Measurements from ENCODE around the gene CACNG5.

- TF ChIP-seq CTCF (IDR thresholded peaks at IDR 0.05) (no peak), POLR2A (IDR thresholded peaks at IDR 0.05) (no peak)
Observed at GRCh38 chr17:66789093-66789492, 45.8 kb upstream of the CACNG5 start.

All from right lobe of liver (tissue), 4 donors.